Gastroesophageal sphincter (tissue), 4 donors: ENCODE measurements around the gene ANKRD17. TPM values are rescaled to one million over a fixed set of nuclear protein-coding genes. Genes with fewer than 3 reads are reported as not detected.

Source experiments
- ATAC-seq: fragments of 150-250 bp; one replicate; pipeline ENCODE4 v1.9.1; 2016; ENCODE audit warnings: mild to moderate bottlenecking, moderate library complexity
- H3K27ac ChIP-seq, 4 donors: fragments of 200-600 bp; sonication (generic) in 3 of 4; 1 replicate in 3 of 4; 2 replicates in 1 of 4; pipeline ENCODE4 v1.5.1; 2016 to 2019
- H3K27me3 ChIP-seq: fragments of 200-600 bp; sonication (generic); one replicate; pipeline ENCODE4 v1.5.1; 2019
- H3K36me3 ChIP-seq, 2 donors: fragments of 200-600 bp; sonication (generic); one replicate each; pipeline ENCODE4 v1.5.1; 2019; ENCODE audit warnings: control low read depth in 1 of 2
- H3K4me1 ChIP-seq, 3 donors: fragments of 200-600 bp; sonication (generic); 1 replicate in 2 of 3; 2 replicates in 1 of 3; pipeline ENCODE4 v1.5.1; 2016 to 2019; ENCODE audit warnings: control low read depth in 2 of 3
- H3K4me3 ChIP-seq, 2 donors: fragments of 200-600 bp; sonication (generic); one replicate each; pipeline ENCODE4 v1.5.1; 2019; ENCODE audit warnings: mild to moderate bottlenecking in 1 of 2, moderate library complexity in 1 of 2
- H3K9me3 ChIP-seq, 3 donors: fragments of 200-600 bp; sonication (generic); one replicate each; pipeline ENCODE4 v1.5.1; 2017 to 2019; ENCODE audit warnings: control low read depth in 2 of 3
- CTCF ChIP-seq, 4 experiments: fragments of 200-600 bp in 2 of 4; fragments of 450-650 bp in 2 of 4; sonication (generic) in 1 of 4; IDR thresholded peaks; one replicate each; pipeline ENCODE4 v1.5.1; 2017 to 2019; ENCODE audit warnings: antibody characterized with exemption in 4 of 4, mild to moderate bottlenecking in 2 of 4, moderate library complexity in 2 of 4
- EP300 ChIP-seq: sonication (generic); formaldehyde crosslinking; IDR thresholded peaks from one replicate; pipeline ENCODE4 v1.6.1; 2017; ENCODE audit warnings: antibody characterized with exemption, mild to moderate bottlenecking
- POLR2A ChIP-seq, 2 donors: fragments of 450-650 bp; IDR thresholded peaks; one replicate each; pipeline ENCODE4 v1.6.1; 2017; ENCODE audit warnings: antibody characterized with exemption in 2 of 2, mild to moderate bottlenecking in 2 of 2, moderate library complexity in 1 of 2
- POLR2AphosphoS5 ChIP-seq: sonication (generic); formaldehyde crosslinking; IDR thresholded peaks from one replicate; pipeline ENCODE4 v1.6.1; 2017; ENCODE audit warnings: antibody characterized with exemption
- WGBS, 2 donors: methylation state at CpG; one replicate each; pipeline ENCODE4 v1.1.5; 2018; ENCODE audit warnings: low coverage in 1 of 2; 5-methylcytosine and 5-hydroxymethylcytosine counted together
- total RNA-seq, 4 donors: library from RNA; depleted of rRNA; stranded (reverse); fragments of >200 nt; gene quantifications; one replicate each; pipeline ENCODE4 v1.1.0, GENCODE V29; 2016

The ANKRD17 gene
- total RNA-seq, 4 donors from 2014 or later: 46.8 to 68.5 (median 59.1) TPM

DNA sequence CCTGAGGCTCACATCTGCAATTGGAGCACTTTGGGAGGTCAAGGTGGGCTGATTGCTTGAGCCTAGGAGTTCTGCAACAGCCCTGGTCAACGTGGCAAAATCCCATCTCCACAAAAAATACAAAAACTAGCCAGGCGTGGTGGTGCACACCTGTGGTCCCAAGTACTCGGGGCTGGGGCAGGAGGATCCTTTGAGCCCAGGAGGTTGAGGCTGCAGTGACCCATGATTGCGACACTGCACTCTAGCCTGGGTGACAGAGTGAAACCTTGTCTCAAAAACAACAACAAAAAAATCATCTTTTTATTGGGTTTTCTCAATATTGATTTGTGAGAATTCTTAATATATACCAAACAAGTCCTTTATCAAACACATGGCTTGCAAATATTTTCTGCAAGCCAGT is 64.9 kb downstream of the ANKRD17 start:
- WGBS, 2 donors: 67 to 100% methylated on average over 2 to 3 of the region's 4 CpGs
- Histone ChIP-seq H3K9me3 (no peaks in the 10 kb centered on the region), H3K27ac (no peak overlapping the region), H3K4me1 (peaks cover 0 to 19% (median 0%) of the 10 kb centered on the region in 3 donors), H3K4me3 (no peak overlapping the region), H3K27me3 (no peaks in the 10 kb centered on the region), H3K36me3 (no peaks in the 10 kb centered on the region)
- no peak for ATAC-seq
- TF ChIP-seq POLR2AphosphoS5: no peak
- no peak for TF ChIP-seq CTCF (IDR thresholded peaks at IDR 0.05)
- TF ChIP-seq POLR2A (IDR thresholded peaks at IDR 0.05): no peak
- TF ChIP-seq EP300: no peak

DNA sequence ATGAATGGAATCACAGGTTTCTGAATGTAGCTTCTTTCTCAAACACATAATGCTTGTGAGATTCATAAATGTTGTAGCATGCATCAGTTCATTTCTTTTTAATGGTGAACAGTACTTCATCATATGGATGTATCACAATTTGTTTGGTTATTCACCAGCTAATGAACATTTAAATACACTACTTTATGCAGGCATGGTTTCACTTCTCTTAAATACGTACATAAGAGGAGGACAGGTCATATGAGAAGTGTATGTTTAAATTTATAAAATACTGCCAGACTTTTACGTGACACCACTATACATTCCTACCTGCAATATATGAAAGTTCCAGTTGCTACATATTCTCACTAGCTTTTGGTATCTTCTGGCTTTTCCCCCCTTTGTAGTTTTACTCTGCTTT is 65.4 kb downstream of the ANKRD17 start:
- H3K4me1 ChIP-seq: peaks cover 0 to 14% (median 0%) of the 10 kb centered on the region in 3 donors
- TF ChIP-seq POLR2A (IDR thresholded peaks at IDR 0.05) (no peak), CTCF (IDR thresholded peaks at IDR 0.05) (no peak)
- H3K27ac ChIP-seq: no peak overlapping the region
- no peak overlapping the region for H3K4me3 ChIP-seq
- no peaks in the 10 kb centered on the region for H3K36me3 ChIP-seq
- WGBS, 2 donors: 82% methylated on average over 2 of the region's 2 CpGs
- ATAC-seq: no peak
- no peaks in the 10 kb centered on the region for H3K27me3 ChIP-seq
- no peaks in the 10 kb centered on the region for H3K9me3 ChIP-seq

DNA sequence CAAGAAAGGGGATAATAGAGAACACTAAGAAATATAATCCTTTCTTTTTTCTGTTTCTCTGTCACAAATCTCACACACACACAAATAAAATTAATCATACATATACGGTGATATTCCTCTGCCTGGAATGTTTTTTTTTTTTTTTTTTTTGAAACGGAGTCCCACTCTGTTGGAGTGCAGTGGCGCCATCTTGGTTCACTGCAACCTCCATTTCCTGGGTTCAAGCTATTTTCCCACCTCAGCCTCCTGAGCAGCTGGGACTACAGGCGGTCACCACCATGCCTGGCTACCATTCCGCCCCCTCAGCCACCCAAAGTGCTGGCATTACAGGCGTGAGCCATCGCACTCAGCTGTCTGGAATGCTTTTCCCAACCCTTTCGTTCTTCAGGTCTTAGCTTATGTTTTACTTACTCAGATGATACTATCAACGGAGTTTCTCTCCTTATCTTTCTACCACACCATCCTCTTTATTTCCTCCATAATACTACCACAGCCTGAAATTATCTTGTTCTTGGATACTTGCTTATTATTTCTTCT is 69.3 kb downstream of the ANKRD17 start:
- no peak for TF ChIP-seq POLR2AphosphoS5
- H3K4me1 ChIP-seq: peaks cover 0 to 13% (median 0%) of the 10 kb centered on the region in 3 donors
- H3K4me3 ChIP-seq: no peak overlapping the region
- 93 to 95% methylated on average over 6 to 9 of the region's 9 CpGs for WGBS, 2 donors
- no peaks in the 10 kb centered on the region for H3K36me3 ChIP-seq
- no peak overlapping the region for H3K27ac ChIP-seq
- no peaks in the 10 kb centered on the region for H3K9me3 ChIP-seq
- no peak for ATAC-seq
- no peaks in the 10 kb centered on the region for H3K27me3 ChIP-seq

DNA sequence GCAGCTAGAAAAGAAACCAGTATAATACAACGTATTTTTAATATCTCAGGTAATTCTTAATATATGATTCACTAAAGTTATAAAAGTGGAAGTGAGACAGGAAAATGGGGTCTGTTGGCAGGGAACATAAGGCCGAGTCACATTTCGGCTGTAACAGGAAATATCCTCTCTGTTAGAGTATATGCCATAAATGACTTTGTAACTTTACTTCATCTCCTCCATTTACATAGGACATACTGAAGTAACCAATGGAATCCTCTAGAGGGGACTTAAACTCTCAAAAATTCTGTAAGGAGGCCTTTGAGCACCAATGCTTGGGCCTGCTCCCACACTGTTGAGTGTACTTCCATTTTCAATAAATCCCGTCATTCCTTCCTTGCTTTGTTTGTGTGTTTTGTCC is 71.3 kb downstream of the ANKRD17 start:
- WGBS, 2 donors: 56 to 68% methylated on average over 4 of the region's 4 CpGs
- Histone ChIP-seq H3K4me1 (peaks cover 0 to 13% (median 0%) of the 10 kb centered on the region in 3 donors), H3K27ac (no peak overlapping the region), H3K27me3 (no peaks in the 10 kb centered on the region), H3K36me3 (no peaks in the 10 kb centered on the region), H3K4me3 (no peak overlapping the region), H3K9me3 (no peaks in the 10 kb centered on the region)
- TF ChIP-seq EP300 (no peak), CTCF (IDR thresholded peaks at IDR 0.05) (no peak), POLR2AphosphoS5 (no peak), POLR2A (IDR thresholded peaks at IDR 0.05) (no peak)
- ATAC-seq: no peak

- H3K36me3 ChIP-seq: no peaks in the 10 kb centered on the region
- H3K27me3 ChIP-seq: no peaks in the 10 kb centered on the region
- H3K9me3 ChIP-seq: no peaks in the 10 kb centered on the region
- no peak overlapping the region for H3K4me3 ChIP-seq
- ATAC-seq: no peak
- H3K27ac ChIP-seq: no peak overlapping the region
- peaks cover 0 to 13% (median 0%) of the 10 kb centered on the region in 3 donors for H3K4me1 ChIP-seq
- no peak for TF ChIP-seq POLR2AphosphoS5
- TF ChIP-seq EP300: no peak
- TF ChIP-seq CTCF (IDR thresholded peaks at IDR 0.05): no peak
- no peak for TF ChIP-seq POLR2A (IDR thresholded peaks at IDR 0.05)
These were observed 72.7 kb downstream of the ANKRD17 start for GRCh38 chr4:73185903-73186302.
